IPS-18c (cell line): Measurements from ENCODE around the gene IFT122.
"Not testable (repeated sequence)": the region's sequence is repeated elsewhere in the genome, so short reads cannot be mapped to it uniquely, and the experiment has no call there.

Source experiments
- H3K4me3 ChIP-seq: 2 replicates; pipeline ENCODE4 v1.7.0; 2013; ENCODE audit warnings: low read depth, mild to moderate bottlenecking, low read length, moderate library complexity; ENCODE audit not compliant: insufficient read depth
- H3K9me3 ChIP-seq: one replicate; pipeline ENCODE4 v1.6.1; 2013; ENCODE audit warnings: mild to moderate bottlenecking, low read length, moderate library complexity; ENCODE audit not compliant: control insufficient read depth, insufficient read depth

Gene IFT122

DNA sequence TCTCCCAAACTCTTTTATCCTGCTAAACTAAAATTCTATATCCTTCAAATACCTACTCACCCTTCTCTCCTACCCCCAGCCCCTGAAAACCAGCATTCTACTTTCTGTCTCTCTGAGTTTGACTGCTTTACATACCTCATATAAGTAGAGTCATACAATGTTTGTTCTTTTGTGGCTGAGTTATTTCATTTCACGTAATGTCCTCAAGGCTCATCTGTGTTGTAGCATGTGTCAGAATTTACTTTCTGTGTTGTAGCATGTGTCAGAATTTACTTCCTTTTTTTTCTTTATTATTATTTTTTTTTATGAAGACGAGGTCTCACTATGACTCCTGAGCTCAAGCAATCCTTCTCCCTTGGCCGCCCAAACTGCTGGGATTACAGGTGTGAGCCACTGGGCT lies 20.1 kb downstream of the IFT122 start:
- Histone ChIP-seq H3K9me3 (no peaks in the 10 kb centered on the region), H3K4me3 (no peak overlapping the region)

- H3K4me3 ChIP-seq = no peak overlapping the region
- no peaks in the 10 kb centered on the region for H3K9me3 ChIP-seq
Observed at GRCh38 chr3:129460572-129460971, 20.5 kb downstream of the IFT122 start.

- Histone ChIP-seq H3K9me3 (no peaks in the 10 kb centered on the region), H3K4me3 (no peak overlapping the region)
Observed at GRCh38 chr3:129461022-129461421, 21.0 kb downstream of the IFT122 start.

DNA sequence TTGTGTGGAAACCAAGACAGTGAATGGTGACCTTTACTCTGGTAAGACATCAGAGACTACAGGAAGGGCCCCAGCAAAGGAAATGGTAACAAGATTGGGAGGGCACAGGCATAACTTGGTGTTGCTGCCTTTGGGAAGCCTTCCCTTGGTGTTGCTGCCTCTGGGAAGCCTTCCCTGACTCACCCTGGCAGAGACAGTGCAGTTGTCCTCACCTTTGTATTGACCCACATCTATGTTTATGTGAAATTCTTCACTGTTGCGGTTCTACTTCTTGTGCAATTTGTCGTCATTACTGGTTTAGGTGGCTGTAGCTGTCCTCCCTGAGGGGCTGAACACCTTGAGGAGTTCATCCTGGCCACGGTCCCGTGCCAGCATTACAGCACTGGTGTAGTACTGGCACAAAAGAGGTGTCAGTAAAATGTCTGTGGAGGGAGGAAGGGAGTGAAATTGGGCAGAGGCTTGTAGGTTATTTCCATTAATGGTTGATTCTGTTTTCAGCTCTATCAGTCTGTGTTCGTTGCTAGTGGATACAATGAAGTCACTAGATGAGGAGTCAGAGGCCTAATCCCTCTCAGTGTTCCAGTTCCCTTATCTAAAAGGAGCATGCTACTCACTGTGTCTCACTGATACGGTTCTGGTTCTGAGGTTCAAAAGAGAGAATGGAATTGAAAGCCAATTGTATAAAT lies 21.6 kb downstream of the IFT122 start:
- no peak overlapping the region for H3K4me3 ChIP-seq
- H3K9me3 ChIP-seq = no peaks in the 10 kb centered on the region

DNA sequence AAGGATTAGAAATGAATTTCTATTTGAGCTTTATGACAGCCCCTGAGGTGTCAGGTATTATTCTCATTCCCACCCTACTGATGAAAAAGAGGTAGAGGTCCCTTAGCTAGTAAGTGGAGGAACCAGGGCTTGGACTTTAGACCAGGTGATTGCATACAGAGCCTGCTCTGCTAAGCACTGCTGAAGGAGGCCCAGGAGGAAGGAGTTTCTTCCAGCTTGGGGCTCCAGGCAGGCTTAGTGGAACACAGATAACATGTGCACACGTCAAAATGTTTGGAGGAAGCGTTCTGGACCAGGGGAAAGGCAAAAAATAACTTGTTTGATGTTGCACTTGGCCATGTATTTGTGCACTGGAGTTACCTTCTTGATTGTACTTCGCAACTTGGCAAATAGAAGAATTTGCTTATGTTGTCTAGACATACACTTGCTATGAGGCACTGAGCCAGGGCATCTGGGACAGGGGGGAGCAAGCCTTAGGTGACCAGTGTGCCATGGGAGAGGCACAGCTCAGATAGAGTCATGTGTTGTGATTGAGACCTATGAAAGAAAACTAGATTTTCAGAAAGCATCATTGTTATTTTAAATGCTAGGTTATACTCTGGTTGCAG lies 22.4 kb downstream of the IFT122 start:
- H3K9me3 ChIP-seq = no peaks in the 10 kb centered on the region
- no peak overlapping the region for H3K4me3 ChIP-seq

DNA sequence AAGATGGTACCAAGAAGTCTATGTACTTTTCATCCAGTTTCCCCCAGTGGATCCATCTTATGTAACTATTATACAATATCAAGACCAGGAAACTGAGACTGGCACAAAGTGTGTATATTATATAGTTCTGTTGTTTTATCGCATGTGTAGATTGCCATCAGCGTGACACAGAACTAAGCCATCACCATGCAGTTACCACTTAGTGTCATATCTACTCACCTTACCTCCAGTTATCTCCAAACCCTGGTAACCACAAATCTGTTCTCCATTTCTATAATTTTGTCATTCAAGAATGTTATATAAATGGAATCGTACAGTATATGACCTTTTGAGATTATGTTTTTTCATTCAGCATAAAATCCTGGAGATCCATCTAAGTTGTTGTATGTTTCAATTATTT lies 23.1 kb downstream of the IFT122 start:
- H3K4me3 ChIP-seq = no peak overlapping the region
- no peaks in the 10 kb centered on the region for H3K9me3 ChIP-seq

- Histone ChIP-seq H3K4me3 (no peak overlapping the region), H3K9me3 (no peaks in the 10 kb centered on the region)
Observed at GRCh38 chr3:129463716-129464115, 23.7 kb downstream of the IFT122 start.

DNA sequence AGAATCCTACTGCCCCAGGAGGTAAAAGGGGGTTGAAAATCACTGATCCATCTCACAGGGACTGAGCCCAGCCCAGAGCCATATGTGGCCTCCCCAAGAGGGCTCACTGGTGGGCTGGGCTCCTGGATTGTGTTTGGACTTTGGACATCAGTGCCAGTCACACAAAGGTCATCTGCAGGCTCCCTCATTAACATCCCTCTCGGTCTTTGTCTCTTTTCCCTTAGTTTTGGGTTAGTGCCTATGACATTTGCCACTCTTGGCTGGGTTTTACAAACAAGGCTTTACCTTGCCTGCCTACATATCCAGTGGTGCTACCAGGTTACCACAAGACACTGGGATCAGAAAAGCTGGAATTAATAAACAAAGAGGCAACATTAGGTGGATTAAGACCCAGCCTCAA lies 27.9 kb downstream of the IFT122 start:
- Histone ChIP-seq H3K9me3 (no peaks in the 10 kb centered on the region), H3K4me3 (no peak overlapping the region)

- H3K4me3 ChIP-seq = no peak overlapping the region
- no peaks in the 10 kb centered on the region for H3K9me3 ChIP-seq
Observed at GRCh38 chr3:129469026-129469425, 29.0 kb downstream of the IFT122 start.

- H3K4me3 ChIP-seq = no peak overlapping the region
- H3K9me3 ChIP-seq = no peaks in the 10 kb centered on the region
Observed at GRCh38 chr3:129470861-129471260, 30.8 kb downstream of the IFT122 start.

DNA sequence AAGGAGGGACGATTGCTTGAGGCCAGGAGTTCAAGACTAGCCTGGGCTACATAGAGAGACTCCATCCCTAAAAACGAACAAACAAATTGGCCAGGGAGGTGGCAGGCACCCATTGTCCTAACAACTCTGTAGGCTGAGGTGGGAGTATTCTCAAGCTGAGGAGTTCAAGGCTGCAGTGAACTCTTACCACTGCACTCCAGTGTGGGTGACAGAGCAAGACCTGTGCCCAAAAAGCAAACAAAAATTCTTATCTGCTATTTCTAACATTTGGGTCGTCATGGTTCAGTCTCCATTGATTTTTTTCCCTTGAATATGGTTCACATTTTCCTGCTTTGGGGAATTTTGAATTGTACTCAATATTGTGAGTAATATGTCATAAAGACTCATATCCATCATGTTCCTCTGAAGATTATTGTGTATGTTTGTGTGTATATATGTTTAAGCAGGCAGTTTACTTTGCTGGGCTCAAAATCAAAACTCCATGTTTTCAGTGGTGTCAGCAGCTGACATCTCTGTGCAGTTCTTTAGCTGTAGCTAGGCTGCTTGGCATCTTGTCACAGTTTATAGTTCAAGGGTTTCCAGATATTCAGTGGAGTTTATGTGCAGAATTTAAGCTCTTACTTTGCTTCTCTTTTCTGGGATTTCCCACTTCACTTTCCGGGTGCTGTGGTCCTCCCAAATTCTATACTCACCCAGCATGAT lies 33.2 kb downstream of the IFT122 start:
- H3K9me3 ChIP-seq = no peaks in the 10 kb centered on the region
- H3K4me3 ChIP-seq = no peak overlapping the region

GRCh38 chr3:129473769-129474152 lies 33.7 kb downstream of the IFT122 start:
- Histone ChIP-seq H3K4me3 (no peak overlapping the region), H3K9me3 (no peaks in the 10 kb centered on the region)

DNA sequence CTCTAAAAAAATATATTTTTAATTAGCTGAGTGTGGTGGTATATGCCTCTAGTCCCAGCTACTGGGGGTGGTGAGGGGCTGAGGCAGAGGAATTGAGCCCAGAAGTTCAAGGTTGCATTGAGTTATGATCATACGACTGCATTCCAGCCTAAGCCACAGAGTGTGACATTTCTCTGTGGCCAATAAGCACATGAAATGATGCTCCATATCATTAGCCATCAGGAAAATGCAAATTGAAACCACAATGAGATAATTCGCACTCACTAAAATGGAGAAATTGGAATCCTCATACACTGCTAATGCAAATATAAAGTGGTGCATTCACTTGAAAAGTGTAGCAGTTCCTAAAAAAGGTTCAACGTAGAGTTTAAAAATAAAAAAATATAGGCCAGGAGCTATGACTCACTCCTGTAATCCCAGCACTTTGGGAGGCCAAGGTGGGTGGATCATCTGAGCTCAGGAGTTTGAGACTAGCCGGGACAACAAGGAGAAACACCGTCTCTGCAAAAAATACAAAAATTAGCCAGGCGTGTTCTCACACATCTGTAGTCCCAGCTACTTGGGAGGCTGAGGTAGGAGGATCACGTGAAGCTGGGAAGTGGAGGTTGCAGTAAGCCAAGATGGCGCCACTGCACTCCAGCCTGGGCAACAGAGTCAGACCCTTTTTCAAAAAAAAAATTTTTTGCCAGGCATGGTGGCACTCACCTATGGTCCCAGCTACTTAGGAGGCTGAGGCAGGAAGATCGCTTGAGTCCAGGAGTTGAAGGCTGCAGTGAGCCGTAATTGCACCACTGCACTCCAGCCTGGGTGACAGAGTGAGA lies 35.2 kb downstream of the IFT122 start:
- H3K4me3 ChIP-seq = no peak overlapping the region

DNA sequence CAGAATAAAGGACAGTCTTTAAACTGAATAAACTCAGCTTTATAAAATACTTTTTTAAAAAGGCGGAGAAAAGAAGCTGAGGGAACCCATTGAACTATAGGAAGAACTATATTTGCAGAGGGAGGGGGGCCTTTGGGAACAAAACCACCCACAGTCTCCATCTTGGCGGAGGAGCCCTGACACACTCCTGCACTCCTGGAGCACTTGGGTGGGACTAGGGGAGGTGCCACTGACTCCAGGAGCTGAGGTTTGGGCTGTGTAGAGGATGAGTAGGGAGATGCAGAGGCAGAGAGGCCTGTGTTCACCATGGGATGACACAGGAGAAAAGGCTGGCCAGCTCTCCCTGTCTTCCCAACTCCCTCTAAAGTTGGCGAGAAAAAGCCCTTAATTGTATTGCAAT lies 35.8 kb downstream of the IFT122 start:
- Histone ChIP-seq H3K9me3 (no peaks in the 10 kb centered on the region), H3K4me3 (no peak overlapping the region)

More for the DNA sequence above, 35.2 kb downstream of the IFT122 start:
- H3K9me3 ChIP-seq = no peaks in the 10 kb centered on the region

DNA sequence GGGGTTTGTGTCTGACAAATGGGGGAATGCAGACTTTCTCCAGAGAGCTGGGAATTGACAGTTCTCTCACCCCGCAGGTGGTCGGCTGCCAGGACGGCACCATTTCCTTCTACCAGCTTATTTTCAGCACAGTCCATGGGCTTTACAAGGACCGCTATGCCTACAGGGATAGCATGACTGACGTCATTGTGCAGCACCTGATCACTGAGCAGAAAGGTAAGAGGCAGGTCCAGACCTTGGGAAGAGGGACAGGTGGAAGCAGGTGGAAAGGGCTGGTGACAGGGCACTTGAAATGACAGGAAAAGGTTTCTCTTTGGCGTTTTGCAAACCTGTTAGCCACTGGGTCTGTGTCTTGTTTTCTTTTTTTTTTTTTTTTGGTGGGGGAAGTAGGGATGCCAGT lies 36.6 kb downstream of the IFT122 start:
- no peaks in the 10 kb centered on the region for H3K9me3 ChIP-seq
- H3K4me3 ChIP-seq = no peak overlapping the region

DNA sequence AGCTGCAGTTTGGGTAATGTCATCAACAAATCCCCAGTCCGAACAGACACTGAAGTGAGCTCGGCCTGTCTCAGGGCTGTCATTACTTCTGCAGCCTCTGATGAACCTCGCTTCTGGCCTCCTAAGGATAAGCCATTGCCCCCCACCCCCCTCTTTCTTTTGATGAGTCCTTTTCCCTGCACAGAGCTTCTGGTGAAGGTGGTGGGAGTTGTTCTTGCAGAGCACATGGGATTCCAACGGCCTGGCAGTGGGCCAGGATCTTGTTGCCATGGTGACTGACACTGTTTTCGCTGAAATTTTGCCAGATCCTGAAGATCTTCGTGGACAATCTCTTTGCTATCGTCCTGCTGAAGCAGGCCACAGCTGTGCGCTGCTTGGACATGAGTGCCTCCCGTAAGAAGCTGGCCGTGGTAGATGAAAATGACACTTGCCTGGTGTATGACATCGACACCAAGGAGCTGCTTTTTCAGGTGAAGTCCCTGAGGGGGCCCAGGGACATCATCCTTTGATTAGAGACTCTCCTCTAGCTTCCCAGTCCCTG lies 41.3 kb downstream of the IFT122 start:
- not testable (repeated sequence) for H3K4me3 ChIP-seq, H3K9me3 ChIP-seq

- H3K4me3 ChIP-seq = no peak overlapping the region
- H3K9me3 ChIP-seq = no peaks in the 10 kb centered on the region
Observed at GRCh38 chr3:129481766-129482332, 41.8 kb downstream of the IFT122 start.
